Right ventricle myocardium inferior (tissue), 1 donor: ENCODE results near the gene DEFB121. TPM values are rescaled to one million over a fixed set of nuclear protein-coding genes. Genes with fewer than 3 reads are reported as not detected.
"Not testable (repeated sequence)": the region's sequence is repeated elsewhere in the genome, so short reads cannot be mapped to it uniquely, and the experiment has no call there.

Experiments
- ATAC-seq: fragments of 200-7000 bp; cut with Tn5 transposase; one replicate; pipeline ENCODE4 v1.9.1; 2020; ENCODE audit warnings: mild to moderate bottlenecking, moderate library complexity
- DNase-seq: peaks from one replicate; pipeline ENCODE4 v3.0.0; 2021; ENCODE audit errors: missing footprints
- intact Hi-C: fragments of 100-400 bp; cut with DNase I; formaldehyde crosslinking; loops from one replicate; pipeline ENCODE4 v1.11.0; 2022
- long read RNA-seq: library from polyadenylated mRNA; unstranded; transcript quantifications from one replicate; pipeline ENCODE4 v2.0.0, GENCODE V29; 2021
- total RNA-seq: library from RNA; stranded (reverse); fragmentation: NEBNext Ultra II Directional; extraction: Animal tissue kit (Norgen Biotek cat#: 25700); gene quantifications from one replicate; pipeline ENCODE4 v1.2.1, GENCODE V29; 2021
- donor health status: DM: no; HTN: yes; CAD: no; lungs with severe emphysema.

Gene DEFB121
- total RNA-seq, result not detected
- long read RNA-seq, result 0 reads

- DNase-seq (no peak), ATAC-seq (no peak)
- intact Hi-C loops, result no loop called here
Measured at GRCh38 chr20:31406115-31406514, at the start of gene DEFB121. Gene DEFB121 (minus strand): TSS chr20:31406215. CDS start chr20:31406152, 63 bp downstream.

- ATAC-seq, result no peak
- DNase-seq, result no peak
- intact Hi-C loops, result no loop called here
Measured at GRCh38 chr20:31454361-31454760, 48.3 kb upstream of the DEFB121 start.

GRCh38 chr20:31452575-31452974 lies 46.6 kb upstream of the DEFB121 start:
- intact Hi-C loops, result no loop called here
- ATAC-seq (no peak), DNase-seq (no peak)

- DNase-seq, result no peak
- intact Hi-C loops, result no loop called here
- ATAC-seq, result no peak
Measured at GRCh38 chr20:31449511-31450414, 43.7 kb upstream of the DEFB121 start.

GRCh38 chr20:31446084-31446819 lies 40.2 kb upstream of the DEFB121 start:
- intact Hi-C loops, result no loop called here
- ATAC-seq (no peak), DNase-seq (no peak)

GRCh38 chr20:31440012-31440659 lies 34.1 kb upstream of the DEFB121 start, which contains the start of gene DEFB123:
Gene DEFB123 (plus strand): TSS chr20:31440632. CDS start chr20:31440699, 67 bp downstream.
- ATAC-seq, result no peak
- intact Hi-C loops, result no loop called here
- no peak for DNase-seq

GRCh38 chr20:31430568-31431115 lies 24.6 kb upstream of the DEFB121 start:
- ATAC-seq (no peak), DNase-seq (no peak)
- intact Hi-C loops, result no loop called here

- ATAC-seq, intact Hi-C loops, DNase-seq: not testable (repeated sequence)
Measured at GRCh38 chr20:31427576-31427975, 21.6 kb upstream of the DEFB121 start.

- DNase-seq, ATAC-seq, intact Hi-C loops: not testable (repeated sequence)
Measured at GRCh38 chr20:31426891-31427551, 21.0 kb upstream of the DEFB121 start.

GRCh38 chr20:31425797-31426196 lies 19.8 kb upstream of the DEFB121 start:
- DNase-seq, result no peak
- ATAC-seq, result no peak
- intact Hi-C loops, result no loop called here

- ATAC-seq (no peak), DNase-seq (no peak)
- intact Hi-C loops, result no loop called here
Measured at GRCh38 chr20:31418307-31418706, 12.3 kb upstream of the DEFB121 start.

GRCh38 chr20:31415653-31416052 lies 9.6 kb upstream of the DEFB121 start:
- no peak for DNase-seq
- intact Hi-C loops, result no loop called here
- no peak for ATAC-seq

- intact Hi-C loops, result no loop called here
- no peak for DNase-seq
- ATAC-seq, result no peak
Measured at GRCh38 chr20:31414381-31414780, 8.4 kb upstream of the DEFB121 start.

GRCh38 chr20:31410011-31410410 lies 4.0 kb upstream of the DEFB121 start:
- intact Hi-C loops, result no loop called here
- ATAC-seq (no peak), DNase-seq (no peak)

- intact Hi-C loops, result no loop called here
- no peak for ATAC-seq
Measured at GRCh38 chr20:31403886-31404285, 2.1 kb downstream of the DEFB121 start.

GRCh38 chr20:31394900-31395299 lies 11.1 kb downstream of the DEFB121 start:
- no peak for DNase-seq
- no peak for ATAC-seq
- intact Hi-C loops, result no loop called here

More at GRCh38 chr20:31403886-31404285, 2.1 kb downstream of the DEFB121 start:
- no peak for DNase-seq

GRCh38 chr20:31392836-31393235 lies 13.2 kb downstream of the DEFB121 start:
- intact Hi-C loops, result no loop called here
- ATAC-seq, result no peak
- no peak for DNase-seq

- no peak for ATAC-seq
- intact Hi-C loops, result no loop called here
Measured at GRCh38 chr20:31390490-31390889, 15.5 kb downstream of the DEFB121 start, which contains the start of gene DEFB119. Gene DEFB119 (minus strand): TSS chr20:31390590. CDS start chr20:31390483, 107 bp downstream.

More at GRCh38 chr20:31390490-31390889, 15.5 kb downstream of the DEFB121 start, which contains the start of gene DEFB119:
- DNase-seq, result no peak
